A549 (cell line): ENCODE results near the gene ST3GAL5. TPM values are rescaled to one million over a fixed set of nuclear protein-coding genes. Genes with fewer than 3 reads are reported as not detected.

ENCODE experiments used
- ATAC-seq, 2 experiments: fragments of 200-7000 bp in 1 of 2; fragments of >200 bp in 1 of 2; cut with Nextera tagmentation in 1 of 2; cut with Tn5 transposase in 1 of 2; 3 replicates each; pipeline versions ENCODE4 v1.8.0 to v1.9.1; 2018 to 2020; ENCODE audit warnings: mild to moderate bottlenecking in 1 of 2, moderate library complexity in 1 of 2
- CTCF ChIA-PET: fragments of 300-600 bp; sonication (Branson Sonifier 250); formaldehyde crosslinking; extraction: SDS; loops from one replicate; lab custom pipeline; 2021; ENCODE audit warnings: antibody characterized with exemption, inconsistent platforms; lab: Yijun Ruan, JAX
- POLR2A ChIA-PET: fragments of 350-600 bp; formaldehyde crosslinking; extraction: SDS; loops from one replicate; lab custom pipeline; 2021; ENCODE audit warnings: antibody characterized with exemption, inconsistent platforms; lab: Yijun Ruan, JAX
- DNase-seq, 2 experiments: peaks; one replicate each; pipeline versions ENCODE4 v3.0.0 to v3.0.0-alpha.2; 2011 to 2016; ENCODE audit warnings: low read depth in 1 of 2, low spot score in 1 of 2
- FAIRE-seq: peaks from 2 replicates; lab custom pipeline; 2011; peaks lifted over from hg19 to GRCh38; lab: Jason Lieb, UNC
- H3K27ac ChIP-seq, 2 experiments: fragments of >200 bp; sonication (Bioruptor Twin); formaldehyde crosslinking; 3 replicates each; pipeline ENCODE4 v1.5.1; 2016 to 2017
- H3K4me1 ChIP-seq: fragments of >200 bp; sonication (Bioruptor Twin); formaldehyde crosslinking; 3 replicates; pipeline ENCODE4 v1.6.1; 2016
- H3K4me2 ChIP-seq: fragments of >200 bp; sonication (Bioruptor Twin); formaldehyde crosslinking; 3 replicates; pipeline ENCODE4 v1.6.1; 2016
- H3K4me3 ChIP-seq: fragments of >200 bp; sonication (Bioruptor Twin); formaldehyde crosslinking; 3 replicates; pipeline ENCODE4 v1.5.1; 2016
- H3K9me3 ChIP-seq: fragments of >200 bp; sonication (Bioruptor Twin); formaldehyde crosslinking; 3 replicates; pipeline ENCODE4 v1.6.1; 2016
- BHLHE40 ChIP-seq: IDR thresholded peaks from 2 replicates; pipeline ENCODE4 v1.6.1; 2012; ENCODE audit warnings: low read depth, low read length, inconsistent platforms
- CBX8 ChIP-seq: fragments of 200-600 bp; sonication (generic); IDR thresholded peaks from 2 replicates; pipeline ENCODE4 v1.6.1; 2016
- EHMT2 ChIP-seq: fragments of 200-600 bp; sonication (generic); IDR thresholded peaks from 2 replicates; pipeline ENCODE4 v1.6.1; 2016; ENCODE audit warnings: antibody characterized with exemption, low read depth, mild to moderate bottlenecking, moderate library complexity
- FOXS1 ChIP-seq: fragments of 250-450 bp; sonication (Bioruptor Pico); IDR thresholded peaks from 2 replicates; pipeline ENCODE4 v1.5.0; 2020; ENCODE audit warnings: mild to moderate bottlenecking, moderate library complexity
- GATA3 ChIP-seq: IDR thresholded peaks from 2 replicates; pipeline ENCODE4 v1.6.1; 2012; ENCODE audit warnings: borderline replicate concordance
- HDAC2 ChIP-seq: fragments of 200-600 bp; sonication (generic); IDR thresholded peaks from 2 replicates; pipeline ENCODE4 v1.6.1; 2016
- HES2 ChIP-seq: fragments of >200 bp; sonication (Bioruptor Twin); formaldehyde crosslinking; IDR thresholded peaks from 2 replicates; pipeline ENCODE4 v1.6.1; 2016
- HEYL ChIP-seq: fragments of 250-450 bp; sonication (Bioruptor Pico); IDR thresholded peaks from 2 replicates; pipeline ENCODE4 v1.8.0; 2021; ENCODE audit warnings: mild to moderate bottlenecking, moderate library complexity
- HMGXB4 ChIP-seq: fragments of 250-450 bp; sonication (Bioruptor Pico); IDR thresholded peaks from 2 replicates; pipeline ENCODE4 v1.5.0; 2021; ENCODE audit warnings: mild to moderate bottlenecking, moderate library complexity, borderline replicate concordance
- HOXB5 ChIP-seq: fragments of 250-450 bp; sonication (Bioruptor Pico); IDR thresholded peaks from 2 replicates; pipeline ENCODE4 v1.5.0; 2020; ENCODE audit warnings: mild to moderate bottlenecking, moderate library complexity
- KDM1A ChIP-seq: fragments of 200-600 bp; sonication (generic); IDR thresholded peaks from 2 replicates; pipeline ENCODE4 v1.6.1; 2016; ENCODE audit warnings: low read depth, mild to moderate bottlenecking
- MAZ ChIP-seq: fragments of 150-350 bp; IDR thresholded peaks from 2 replicates; pipeline ENCODE4 v1.6.1; 2014; ENCODE audit warnings: antibody characterized with exemption, low read depth, low read length, borderline replicate concordance
- NR3C1 ChIP-seq: fragments of >200 bp; sonication (Bioruptor Twin); formaldehyde crosslinking; IDR thresholded peaks from 3 replicates; pipeline ENCODE4 v1.6.1; 2017
- POLR2AphosphoS2 ChIP-seq: conservative IDR thresholded peaks from 2 replicates; pipeline ENCODE4 v1.6.1; 2012; ENCODE audit warnings: low read length, improper control_type of control experiment, inconsistent platforms
- SMC3 ChIP-seq: fragments of >200 bp; sonication (Bioruptor Twin); formaldehyde crosslinking; IDR thresholded peaks from 3 replicates; pipeline ENCODE4 v1.6.1; 2018; ENCODE audit warnings: inconsistent platforms
- SREBF2 ChIP-seq: fragments of 450-650 bp; IDR thresholded peaks from 2 replicates; pipeline ENCODE4 v1.6.1; 2014; ENCODE audit warnings: mild to moderate bottlenecking, moderate library complexity
- ZC3H11A ChIP-seq: fragments of 450-650 bp; IDR thresholded peaks from 2 replicates; pipeline ENCODE4 v1.6.1; 2014; ENCODE audit warnings: antibody characterized with exemption, mild to moderate bottlenecking
- ZFP36 ChIP-seq: fragments of 450-650 bp; IDR thresholded peaks from 2 replicates; pipeline ENCODE4 v1.6.1; 2014; ENCODE audit warnings: borderline replicate concordance; ENCODE audit not compliant: partially characterized antibody
- ZSCAN20 ChIP-seq: fragments of 250-450 bp; sonication (Bioruptor Pico); IDR thresholded peaks from 2 replicates; pipeline ENCODE4 v1.8.0; 2022; ENCODE audit warnings: mild to moderate bottlenecking, moderate library complexity
- WGBS: methylation state at CpG from one replicate; pipeline ENCODE4 v1.1.6; 2017; ENCODE audit errors: missing lambda C conversion rate; 5-methylcytosine and 5-hydroxymethylcytosine counted together
- polyA plus RNA-seq, 4 experiments: library from polyadenylated mRNA; depleted of rRNA in 3 of 4; stranded (reverse); fragments of >200 nt; fragmentation: RNase III in 1 of 4; extraction: RNeasy Plus Mini Kit Qiagen cat#74134 plus additional on column Dnase treatment in 1 of 4; gene quantifications; 2 replicates in 3 of 4; 3 replicates in 1 of 4; pipeline ENCODE4 v1.2.3, GENCODE V29; 2011 to 2017
- TF ChIP-seq, protein P1 (sequence below): IDR thresholded peaks from 2 replicates; pipeline ENCODE4 v1.6.1; 2012
- TF ChIP-seq, protein P2 (sequence below): fragments of 250-450 bp; sonication (Bioruptor Pico); IDR thresholded peaks from 2 replicates; pipeline ENCODE4 v1.5.0; 2020; ENCODE audit warnings: low read depth, mild to moderate bottlenecking, moderate library complexity
- TF ChIP-seq, protein P3 (sequence below): fragments of 200-600 bp; sonication (generic); IDR thresholded peaks from 2 replicates; pipeline ENCODE4 v1.6.1; 2016; ENCODE audit warnings: antibody characterized with exemption, mild to moderate bottlenecking, moderate library complexity

ST3GAL5 gene
- polyA plus RNA-seq, 2 of the 4 experiments (the other 2 are of a cell fraction), result 36.9 to 119 TPM

DNA sequence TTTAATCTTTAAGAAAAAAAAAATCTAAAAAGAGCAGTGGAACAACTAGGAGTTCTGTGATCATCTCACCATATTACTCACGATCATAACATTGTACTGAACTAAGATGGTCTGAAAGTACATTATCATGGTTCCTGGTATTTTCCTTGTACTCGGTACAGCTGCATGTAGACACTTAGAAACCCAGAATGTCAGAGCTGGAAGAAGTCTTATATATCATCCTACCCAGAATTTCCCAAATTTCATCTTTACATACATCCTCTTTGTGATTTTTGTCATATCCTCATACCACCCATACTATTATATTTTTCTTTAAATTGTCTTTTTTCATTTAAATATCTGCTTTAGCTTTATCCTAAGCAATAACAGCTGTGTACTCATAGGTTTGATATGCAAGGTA lies 12.4 kb upstream of the ST3GAL5 start:
- no peak overlapping the region for H3K27ac ChIP-seq
- no peak for DNase-seq
- ChIA-PET POLR2A (no interaction called here), CTCF (interaction anchor here (0.8 to 7.3 kb wide), 7 partner anchors 10 to 216 kb away, joined by 3 to 75 read pairs (median 3); partner anchors contain the start of gene ST3GAL5)
- H3K9me3 ChIP-seq, result no peaks in the 10 kb centered on the region; the same call in 2 of the 3 replicates
- peaks cover 11% of the 10 kb centered on the region for H3K4me1 ChIP-seq
- no peak overlapping the region for H3K4me2 ChIP-seq
- H3K4me3 ChIP-seq, result no peak overlapping the region
- FAIRE-seq, result no peak
- 94% methylated on average over 2 of the region's 2 CpGs for WGBS
- no peak for TF ChIP-seq NR3C1
- TF ChIP-seq ZSCAN20 (CRISPR knock-in tag), result no peak
- no peak for TF ChIP-seq HES2
- TF ChIP-seq ZC3H11A, result no peak
- no peak for TF ChIP-seq EHMT2
- TF ChIP-seq, protein P1, sequence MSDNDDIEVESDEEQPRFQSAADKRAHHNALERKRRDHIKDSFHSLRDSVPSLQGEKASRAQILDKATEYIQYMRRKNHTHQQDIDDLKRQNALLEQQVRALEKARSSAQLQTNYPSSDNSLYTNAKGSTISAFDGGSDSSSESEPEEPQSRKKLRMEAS, result no peak
- TF ChIP-seq BHLHE40, result no peak
- no peak for TF ChIP-seq HOXB5 (CRISPR knock-in tag)
- ATAC-seq, result no peak

- H3K4me1 ChIP-seq, result peaks cover 6% of the 10 kb centered on the region
- CTCF ChIA-PET, result interaction anchor here (0.8 to 7.3 kb wide), 4 partner anchors 9 to 217 kb away, joined by 3 to 75 read pairs (median 4); partner anchors contain the start of gene ST3GAL5
- DNase-seq (no peak), ATAC-seq (no peak), FAIRE-seq (no peak)
- POLR2A ChIA-PET, result no interaction called here
- H3K4me2 ChIP-seq, result no peak overlapping the region
- peaks cover 3% of the 10 kb centered on the region; the same call in 1 of the 3 replicates for H3K9me3 ChIP-seq
- TF ChIP-seq HMGXB4 (CRISPR knock-in tag) (no peak), ZSCAN20 (CRISPR knock-in tag) (no peak), SMC3 (no peak), EHMT2 (no peak), HEYL (CRISPR knock-in tag) (no peak), SREBF2 (no peak), POLR2AphosphoS2 (no peak), NR3C1 (no peak), KDM1A (no peak), HDAC2 (no peak), CBX8 (no peak), ZC3H11A (no peak), ZFP36 (no peak), MAZ (no peak), GATA3 (no peak), FOXS1 (CRISPR knock-in tag) (no peak)
- TF ChIP-seq, protein P2, sequence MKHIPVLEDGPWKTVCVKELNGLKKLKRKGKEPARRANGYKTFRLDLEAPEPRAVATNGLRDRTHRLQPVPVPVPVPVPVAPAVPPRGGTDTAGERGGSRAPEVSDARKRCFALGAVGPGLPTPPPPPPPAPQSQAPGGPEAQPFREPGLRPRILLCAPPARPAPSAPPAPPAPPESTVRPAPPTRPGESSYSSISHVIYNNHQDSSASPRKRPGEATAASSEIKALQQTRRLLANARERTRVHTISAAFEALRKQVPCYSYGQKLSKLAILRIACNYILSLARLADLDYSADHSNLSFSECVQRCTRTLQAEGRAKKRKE (CRISPR knock-in tag), result no peak
- TF ChIP-seq, protein P3, sequence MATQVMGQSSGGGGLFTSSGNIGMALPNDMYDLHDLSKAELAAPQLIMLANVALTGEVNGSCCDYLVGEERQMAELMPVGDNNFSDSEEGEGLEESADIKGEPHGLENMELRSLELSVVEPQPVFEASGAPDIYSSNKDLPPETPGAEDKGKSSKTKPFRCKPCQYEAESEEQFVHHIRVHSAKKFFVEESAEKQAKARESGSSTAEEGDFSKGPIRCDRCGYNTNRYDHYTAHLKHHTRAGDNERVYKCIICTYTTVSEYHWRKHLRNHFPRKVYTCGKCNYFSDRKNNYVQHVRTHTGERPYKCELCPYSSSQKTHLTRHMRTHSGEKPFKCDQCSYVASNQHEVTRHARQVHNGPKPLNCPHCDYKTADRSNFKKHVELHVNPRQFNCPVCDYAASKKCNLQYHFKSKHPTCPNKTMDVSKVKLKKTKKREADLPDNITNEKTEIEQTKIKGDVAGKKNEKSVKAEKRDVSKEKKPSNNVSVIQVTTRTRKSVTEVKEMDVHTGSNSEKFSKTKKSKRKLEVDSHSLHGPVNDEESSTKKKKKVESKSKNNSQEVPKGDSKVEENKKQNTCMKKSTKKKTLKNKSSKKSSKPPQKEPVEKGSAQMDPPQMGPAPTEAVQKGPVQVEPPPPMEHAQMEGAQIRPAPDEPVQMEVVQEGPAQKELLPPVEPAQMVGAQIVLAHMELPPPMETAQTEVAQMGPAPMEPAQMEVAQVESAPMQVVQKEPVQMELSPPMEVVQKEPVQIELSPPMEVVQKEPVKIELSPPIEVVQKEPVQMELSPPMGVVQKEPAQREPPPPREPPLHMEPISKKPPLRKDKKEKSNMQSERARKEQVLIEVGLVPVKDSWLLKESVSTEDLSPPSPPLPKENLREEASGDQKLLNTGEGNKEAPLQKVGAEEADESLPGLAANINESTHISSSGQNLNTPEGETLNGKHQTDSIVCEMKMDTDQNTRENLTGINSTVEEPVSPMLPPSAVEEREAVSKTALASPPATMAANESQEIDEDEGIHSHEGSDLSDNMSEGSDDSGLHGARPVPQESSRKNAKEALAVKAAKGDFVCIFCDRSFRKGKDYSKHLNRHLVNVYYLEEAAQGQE, result no peak
- H3K4me3 ChIP-seq, result no peak overlapping the region
- H3K27ac ChIP-seq, result no peak overlapping the region
- 91% methylated on average over 2 of the region's 2 CpGs for WGBS
Observed at GRCh38 chr2:85900366-85900765, 11.6 kb upstream of the ST3GAL5 start.
